Karpas-422 (cell line): Measurements from ENCODE around the gene ARAP3. TPM values are rescaled to one million over a fixed set of nuclear protein-coding genes. Genes with fewer than 3 reads are reported as not detected.

Source experiments
- DNase-seq: peaks from one replicate; pipeline ENCODE4 v3.0.0-alpha.2; 2015
- H2AFZ ChIP-seq: fragments of 200-600 bp; sonication (generic); 2 replicates; pipeline ENCODE4 v1.6.1; 2014; ENCODE audit warnings: antibody characterized with exemption, low read length, mixed read lengths
- H3K27ac ChIP-seq: fragments of 200-600 bp; sonication (generic); 2 replicates; pipeline ENCODE4 v1.5.1; 2014; ENCODE audit warnings: mild to moderate bottlenecking, low read length, moderate library complexity
- H3K27me3 ChIP-seq: fragments of 200-600 bp; sonication (generic); 2 replicates; pipeline ENCODE4 v1.6.1; 2014; ENCODE audit warnings: low read length, mixed read lengths
- H3K36me3 ChIP-seq: fragments of 200-600 bp; sonication (generic); 2 replicates; pipeline ENCODE4 v1.6.1; 2014; ENCODE audit warnings: low read length, mixed read lengths; ENCODE audit not compliant: insufficient read depth
- H3K4me1 ChIP-seq: fragments of 200-600 bp; sonication (generic); 2 replicates; pipeline ENCODE4 v1.6.1; 2014; ENCODE audit warnings: mild to moderate bottlenecking, low read length, mixed read lengths
- H3K4me2 ChIP-seq: fragments of 200-600 bp; sonication (generic); 2 replicates; pipeline ENCODE4 v1.6.1; 2014; ENCODE audit warnings: low read length, low read depth, mild to moderate bottlenecking; ENCODE audit not compliant: poor library complexity, severe bottlenecking
- H3K4me3 ChIP-seq: fragments of 200-600 bp; sonication (generic); 2 replicates; pipeline ENCODE4 v1.5.1; 2014; ENCODE audit warnings: mild to moderate bottlenecking, antibody characterized with exemption, low read length, mixed read lengths
- H3K79me2 ChIP-seq: fragments of 200-600 bp; sonication (generic); 2 replicates; pipeline ENCODE4 v1.6.1; 2014; ENCODE audit warnings: mild to moderate bottlenecking, low read length, mixed read lengths
- H3K9ac ChIP-seq: fragments of 200-600 bp; sonication (generic); 2 replicates; pipeline ENCODE4 v1.6.0; 2014; ENCODE audit warnings: low read length
- H3K9me2 ChIP-seq: fragments of 200-600 bp; sonication (generic), shearing (Covaris generic); replicated peaks from 2 replicates; pipeline ENCODE4 v1.6.0; 2014; ENCODE audit warnings: mild to moderate bottlenecking, low read length, moderate library complexity; ENCODE audit not compliant: insufficient read depth
- H3K9me3 ChIP-seq: fragments of 300-700, 200-600 bp; sonication (generic); 2 replicates; pipeline ENCODE4 v1.6.1; 2014; ENCODE audit warnings: low read length, mixed read lengths
- H4K20me1 ChIP-seq: fragments of 200-600 bp; sonication (generic); 2 replicates; pipeline ENCODE4 v1.6.1; 2014; ENCODE audit warnings: mild to moderate bottlenecking, antibody characterized with exemption, low read length, low read depth; ENCODE audit not compliant: insufficient read depth
- total RNA-seq: library from RNA; depleted of rRNA; stranded (reverse); fragments of >200 nt; shearing (Covaris generic); gene quantifications from 2 replicates; pipeline ENCODE4 v1.2.3, GENCODE V29; 2014; ENCODE audit warnings: low replicate concordance

ARAP3 gene
- total RNA-seq, 1 experiment from 2014 or later: 0.07 TPM

DNA sequence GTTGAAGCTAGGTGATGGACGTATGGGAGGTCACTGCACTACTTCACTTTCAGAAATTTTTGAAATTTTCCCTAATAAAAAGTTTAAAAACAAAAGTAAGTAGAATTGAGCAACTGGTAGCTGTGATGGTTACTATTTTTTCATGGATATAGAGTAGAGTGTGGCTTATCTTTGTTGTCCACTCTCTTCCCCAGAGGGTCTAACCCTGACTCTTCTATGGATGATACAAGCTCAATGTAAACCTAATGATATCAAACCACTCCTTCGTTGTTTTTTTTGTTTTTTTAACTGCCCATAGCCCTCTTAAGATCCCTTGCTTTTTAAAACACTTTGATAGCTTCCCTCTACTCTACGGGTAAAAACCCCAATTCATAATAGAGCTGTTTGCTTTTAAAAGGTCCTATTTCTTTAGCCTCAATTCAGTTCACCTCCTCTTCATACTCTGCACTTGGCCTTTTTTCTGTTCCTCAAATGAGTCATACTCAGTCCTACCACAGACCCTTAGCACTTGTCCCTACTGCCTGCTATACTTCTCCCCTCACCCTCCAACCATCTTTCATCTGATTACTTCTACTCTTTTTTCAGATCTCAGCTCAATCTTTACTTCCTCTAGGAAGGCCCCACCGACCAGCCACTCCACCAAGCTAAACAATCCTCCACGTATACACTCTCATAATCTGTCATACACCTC lies 48.0 kb downstream of the ARAP3 start:
- DNase-seq: no peak
- no peak overlapping the region for H3K27ac ChIP-seq
- peak overlapping the region; percentile 95 for H3K4me2 ChIP-seq
- peaks cover 49% of the 10 kb centered on the region for H3K36me3 ChIP-seq
- no peak overlapping the region for H3K9ac ChIP-seq
- H3K9me2 ChIP-seq: no peaks in the 10 kb centered on the region
- peaks cover 35% of the 10 kb centered on the region for H4K20me1 ChIP-seq
- H3K4me3 ChIP-seq: no peak overlapping the region
- no peaks in the 10 kb centered on the region for H3K9me3 ChIP-seq
- H3K27me3 ChIP-seq: no peaks in the 10 kb centered on the region
- peaks cover 88% of the 10 kb centered on the region for H3K79me2 ChIP-seq
- H2AFZ ChIP-seq: no peak overlapping the region
- peaks cover 34% of the 10 kb centered on the region for H3K4me1 ChIP-seq

DNA sequence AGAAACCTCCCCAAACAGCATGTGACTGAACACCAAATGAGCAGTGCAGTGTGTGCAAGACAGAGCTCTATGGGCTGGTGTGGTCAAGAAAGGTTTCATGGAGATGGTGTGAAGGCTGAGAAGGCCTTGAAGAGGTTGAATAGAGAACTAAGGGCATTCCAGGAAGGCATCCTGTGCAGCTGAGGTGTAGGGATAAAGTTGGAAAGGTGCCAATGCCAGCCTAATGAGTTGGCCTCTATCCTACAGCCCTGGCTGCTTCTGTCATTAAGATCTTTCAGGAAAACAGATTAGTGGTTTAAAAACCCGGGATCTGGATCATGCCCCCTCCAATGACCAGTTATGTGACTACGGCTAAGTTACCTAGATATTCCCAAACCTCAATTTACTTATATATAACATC lies 49.4 kb downstream of the ARAP3 start:
- H3K9me2 ChIP-seq: no peaks in the 10 kb centered on the region
- no peaks in the 10 kb centered on the region for H3K9me3 ChIP-seq
- no peak overlapping the region for H3K9ac ChIP-seq
- peaks cover 53% of the 10 kb centered on the region; the same call in 1 of the 2 replicates for H3K36me3 ChIP-seq
- no peaks in the 10 kb centered on the region for H3K27me3 ChIP-seq
- no peak overlapping the region for H3K4me3 ChIP-seq
- no peak overlapping the region for H3K27ac ChIP-seq
- peaks cover 35% of the 10 kb centered on the region for H4K20me1 ChIP-seq
- no peak for DNase-seq
- H3K4me2 ChIP-seq: no peak overlapping the region
- H3K79me2 ChIP-seq: peaks cover 85% of the 10 kb centered on the region
- H2AFZ ChIP-seq: no peak overlapping the region
- peaks cover 22% of the 10 kb centered on the region for H3K4me1 ChIP-seq

DNA sequence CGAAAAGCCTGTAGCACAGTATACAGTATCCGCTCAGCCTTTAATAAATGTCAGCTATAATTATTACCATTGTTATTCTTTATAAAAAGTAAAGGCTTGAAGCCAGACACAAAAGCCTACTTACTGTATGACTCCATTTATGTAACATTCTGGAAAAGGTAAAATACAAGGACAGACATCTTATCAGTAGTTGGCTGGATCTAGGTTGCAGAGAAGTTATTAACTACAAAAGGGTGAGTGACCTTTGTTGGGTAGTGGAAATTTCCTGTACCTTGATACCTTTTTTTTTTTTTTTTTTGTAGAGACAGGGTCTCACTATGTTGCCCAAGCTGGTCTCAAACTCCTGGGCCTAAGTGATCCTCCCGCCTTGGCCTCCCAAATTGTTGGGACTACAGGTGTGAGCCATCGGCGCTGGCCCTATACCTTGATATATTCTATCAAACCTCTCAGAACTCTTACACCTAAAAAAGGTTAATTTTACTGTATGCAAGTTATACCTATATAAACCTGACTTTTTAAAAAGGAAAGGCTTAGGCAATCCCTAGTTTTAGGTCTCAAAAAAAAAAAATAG lies 51.4 kb downstream of the ARAP3 start:
- Histone ChIP-seq H4K20me1 (peaks cover 26% of the 10 kb centered on the region), H3K4me3 (no peak overlapping the region), H3K9me3 (no peaks in the 10 kb centered on the region), H3K9ac (no peak overlapping the region), H2AFZ (no peak overlapping the region), H3K27me3 (no peaks in the 10 kb centered on the region), H3K4me1 (peaks cover 18% of the 10 kb centered on the region), H3K9me2 (no peaks in the 10 kb centered on the region), H3K4me2 (no peak overlapping the region), H3K27ac (no peak overlapping the region), H3K79me2 (peaks cover 69% of the 10 kb centered on the region), H3K36me3 (peaks cover 59% of the 10 kb centered on the region; the same call in 1 of the 2 replicates)
- DNase-seq: no peak

DNA sequence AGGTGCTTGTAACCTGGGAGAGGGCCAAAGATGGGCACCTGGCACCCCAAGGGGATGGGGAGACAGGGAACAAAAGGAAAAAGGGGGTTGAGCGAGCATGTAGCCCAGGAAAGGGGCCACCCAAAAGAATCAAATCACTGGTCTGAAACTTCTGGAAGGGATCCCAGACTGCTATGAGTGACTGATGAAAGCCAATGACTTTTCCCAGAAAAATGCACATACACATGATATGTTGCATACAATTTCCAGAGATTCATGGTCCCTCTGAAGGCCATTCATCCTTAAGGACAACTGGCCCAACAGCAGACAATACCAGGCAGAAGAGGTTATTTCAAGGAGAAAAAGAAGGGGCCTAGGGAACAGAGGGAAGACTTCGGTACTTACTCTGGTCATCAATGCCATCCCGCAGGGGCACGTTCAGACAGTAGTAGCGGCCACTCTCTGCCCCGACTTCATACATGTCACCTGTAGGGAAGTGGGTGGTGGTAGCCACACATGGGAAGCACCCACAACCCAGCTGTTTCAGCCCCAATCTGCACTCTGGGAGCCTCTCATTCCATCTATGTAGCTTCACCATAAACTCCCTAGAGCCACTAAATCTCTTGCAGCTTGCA lies 53.7 kb downstream of the ARAP3 start:
- no peak for DNase-seq
- Histone ChIP-seq H3K36me3 (peaks cover 59% of the 10 kb centered on the region; the same call in 1 of the 2 replicates), H3K27ac (no peak overlapping the region), H3K27me3 (no peaks in the 10 kb centered on the region), H3K4me1 (peaks cover 5% of the 10 kb centered on the region), H3K9ac (no peak overlapping the region), H4K20me1 (0 out of 2 replicates have a peak, but pooled peaks cover 10% of the 10 kb centered on the region), H3K4me3 (no peak overlapping the region), H2AFZ (no peak overlapping the region), H3K4me2 (no peak overlapping the region), H3K9me3 (no peaks in the 10 kb centered on the region), H3K9me2 (no peaks in the 10 kb centered on the region), H3K79me2 (peaks cover 50% of the 10 kb centered on the region)

DNA sequence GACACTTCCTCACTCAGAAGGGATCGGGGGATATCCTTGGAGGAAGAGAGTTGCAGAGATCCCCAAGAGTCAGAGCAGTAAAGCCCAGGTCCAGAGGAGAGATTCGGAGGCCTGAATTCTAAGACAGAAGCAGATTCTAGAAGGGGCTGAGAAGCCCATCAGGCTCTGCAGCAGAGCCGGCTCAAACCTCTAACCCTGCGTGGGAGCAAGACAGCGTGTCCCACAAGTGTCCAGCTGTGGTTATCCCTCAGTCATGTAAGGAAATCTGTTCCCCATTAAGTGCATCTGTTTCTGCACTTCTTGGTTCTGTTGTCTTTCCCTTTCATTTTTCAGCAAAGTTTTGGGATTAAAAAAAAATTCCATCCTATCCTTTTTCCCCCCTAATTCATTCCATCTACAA lies 58.4 kb downstream of the ARAP3 start:
- no peaks in the 10 kb centered on the region for H3K27me3 ChIP-seq
- H3K27ac ChIP-seq: peak overlapping the region; percentile 54; the same call in 1 of the 2 replicates
- H2AFZ ChIP-seq: no peak overlapping the region
- H3K4me3 ChIP-seq: no peak overlapping the region
- no peaks in the 10 kb centered on the region for H3K9me2 ChIP-seq
- H3K9me3 ChIP-seq: no peaks in the 10 kb centered on the region
- H3K4me2 ChIP-seq: no peak overlapping the region
- no peak for DNase-seq
- peaks cover 10% of the 10 kb centered on the region for H3K4me1 ChIP-seq
- H3K79me2 ChIP-seq: peaks cover 5% of the 10 kb centered on the region
- peak overlapping the region; percentile 39 for H3K9ac ChIP-seq
- H4K20me1 ChIP-seq: no peaks in the 10 kb centered on the region
- H3K36me3 ChIP-seq: peaks cover 38% of the 10 kb centered on the region; the same call in 1 of the 2 replicates

DNA sequence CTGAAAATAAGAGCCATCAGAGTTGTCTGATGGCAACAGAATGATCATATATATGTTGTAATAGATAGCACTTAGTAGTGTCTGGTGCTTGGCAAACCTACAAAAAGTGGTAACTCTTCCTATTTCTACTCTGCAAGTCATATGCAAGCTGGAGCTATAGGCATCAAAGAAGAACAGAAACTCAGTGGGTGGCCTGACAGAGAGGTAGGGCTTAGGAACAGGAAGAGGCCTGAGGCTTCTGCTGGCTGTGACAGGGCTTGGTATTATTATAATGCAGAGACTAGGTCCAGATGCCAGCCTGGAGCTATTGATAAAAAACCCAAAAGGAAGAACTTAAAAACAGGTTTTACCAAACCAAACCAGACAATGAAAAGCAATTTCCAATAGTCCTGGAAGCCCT lies 58.8 kb downstream of the ARAP3 start:
- Histone ChIP-seq H3K9me2 (no peaks in the 10 kb centered on the region), H3K79me2 (peaks cover 9% of the 10 kb centered on the region), H3K9me3 (no peaks in the 10 kb centered on the region), H3K36me3 (peaks cover 34% of the 10 kb centered on the region; the same call in 1 of the 2 replicates), H3K4me2 (no peak overlapping the region), H2AFZ (no peak overlapping the region), H3K27ac (peak overlapping the region; percentile 54; the same call in 1 of the 2 replicates), H3K4me1 (peaks cover 10% of the 10 kb centered on the region), H3K9ac (peak overlapping the region; percentile 39), H4K20me1 (no peaks in the 10 kb centered on the region), H3K27me3 (no peaks in the 10 kb centered on the region), H3K4me3 (no peak overlapping the region)
- peak; percentile 51 for DNase-seq

DNA sequence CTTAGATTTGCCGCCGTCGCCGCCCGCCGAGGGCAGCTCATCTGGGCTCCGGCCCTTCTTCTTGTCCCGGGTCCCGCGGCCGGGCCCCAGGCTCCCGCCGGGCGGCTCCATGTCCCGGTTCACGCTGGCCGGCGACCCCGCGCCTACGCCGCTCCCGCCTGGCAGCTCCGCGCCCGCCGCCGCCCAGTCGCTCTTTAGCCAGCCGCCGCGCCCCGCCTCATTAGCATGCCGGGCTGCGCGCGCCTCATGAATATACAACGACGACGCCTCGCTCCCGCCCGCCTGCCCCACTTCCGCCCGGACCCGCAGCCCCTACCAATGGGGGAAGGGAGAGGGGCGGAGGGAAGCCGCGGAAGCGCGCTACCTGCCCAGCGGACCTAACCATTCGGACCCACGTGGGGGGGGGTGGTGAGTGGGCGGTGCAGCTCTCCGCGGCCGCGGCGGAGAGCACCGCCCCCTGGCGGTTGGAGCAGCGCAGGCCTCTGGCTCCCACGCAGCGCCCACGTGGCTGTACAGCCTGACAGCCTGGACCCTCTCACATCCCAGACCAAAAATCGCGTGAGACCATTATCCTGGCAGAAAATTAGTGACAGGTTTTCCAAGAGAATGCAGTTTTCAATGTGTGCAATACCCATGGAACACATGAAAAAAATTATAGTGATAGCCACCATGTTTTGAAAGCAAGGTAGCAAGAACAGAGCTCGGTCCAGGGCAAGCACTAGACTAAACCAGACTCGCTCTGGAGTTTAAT lies 63.1 kb downstream of the ARAP3 start, which contains the start of gene DIAPH1:
TSS of gene DIAPH1 (minus strand) at position 197 of the 751 bp plus-strand sequence. CDS start at position 111, 86 bp downstream.
- Histone ChIP-seq H3K27me3 (no peaks in the 10 kb centered on the region), H4K20me1 (peaks cover 3% of the 10 kb centered on the region; the same call in 1 of the 2 replicates), H3K4me1 (peaks cover 46% of the 10 kb centered on the region), H3K4me2 (peak within 1 kb of the TSS; percentile 87), H3K9me2 (no peaks in the 10 kb centered on the region), H3K36me3 (peaks cover 20% of the 10 kb centered on the region; the same call in 1 of the 2 replicates), H2AFZ (no peak within 1 kb of the TSS), H3K9ac (peak within 1 kb of the TSS; percentile 84), H3K27ac (peak within 1 kb of the TSS; percentile 76), H3K9me3 (no peaks in the 10 kb centered on the region), H3K79me2 (peaks cover 47% of the 10 kb centered on the region), H3K4me3 (peak within 1 kb of the TSS; percentile 71)
- DNase-seq: peak; percentile 99
